K562 (cell line): ENCODE measurements around the gene LRGUK. TPM values are rescaled to one million over a fixed set of nuclear protein-coding genes. Genes with fewer than 3 reads are reported as not detected.

Experiments
- ATF1 ChIP-seq, 2 experiments: fragments of 450-650 bp in 1 of 2; IDR thresholded peaks; 2 replicates each; pipeline ENCODE4 v1.6.1; 2016; ENCODE audit warnings: missing compliant biosample characterization in 1 of 2, missing genetic modification characterization in 1 of 2
- BHLHE40 ChIP-seq: IDR thresholded peaks from 2 replicates; pipeline ENCODE4 v1.6.1; 2011; ENCODE audit warnings: low read length, improper control_type of control experiment
- BRD9 ChIP-seq: fragments of 450-650 bp; IDR thresholded peaks from 2 replicates; pipeline ENCODE4 v1.6.1; 2018; ENCODE audit warnings: low read depth; ENCODE audit not compliant: partially characterized antibody
- BRF1 ChIP-seq: IDR thresholded peaks from 3 replicates; pipeline ENCODE4 v1.6.1; 2011; ENCODE audit warnings: borderline replicate concordance, mild to moderate bottlenecking; ENCODE audit not compliant: insufficient read length; ENCODE audit errors: extremely low read depth
- DPF2 ChIP-seq: fragments of 450-650 bp; IDR thresholded peaks from 2 replicates; pipeline ENCODE4 v1.6.1; 2016
- ETV1 ChIP-seq: fragments of 450-650 bp; conservative IDR thresholded peaks from 2 replicates; pipeline ENCODE4 v1.6.1; 2016; ENCODE audit warnings: missing genetic modification characterization, control low read depth, low read depth, missing compliant biosample characterization
- FOSL1 ChIP-seq: fragments of 200-800 bp; sonication (Bioruptor generic); conservative IDR thresholded peaks from 2 replicates; pipeline ENCODE4 v1.6.1; 2016; ENCODE audit warnings: missing genetic modification characterization, missing compliant biosample characterization
- FOXJ2 ChIP-seq: fragments of 200-800 bp; sonication (Bioruptor generic); IDR thresholded peaks from 2 replicates; pipeline ENCODE4 v1.6.1; 2016; ENCODE audit warnings: missing genetic modification characterization, missing compliant biosample characterization
- NCOA6 ChIP-seq: fragments of 450-650 bp; IDR thresholded peaks from 2 replicates; pipeline ENCODE4 v1.6.1; 2017; ENCODE audit warnings: mild to moderate bottlenecking
- RCOR1 ChIP-seq, 2 experiments: IDR thresholded peaks; 2 replicates each; pipeline ENCODE4 v1.6.1; 2012; ENCODE audit warnings: low read depth in 2 of 2, low read length in 2 of 2, borderline replicate concordance in 1 of 2, improper control_type of control experiment in 1 of 2
- SMARCE1 ChIP-seq: fragments of 450-650 bp; IDR thresholded peaks from 2 replicates; pipeline ENCODE4 v1.7.1; 2016; ENCODE audit warnings: mild to moderate bottlenecking
- TEAD1 ChIP-seq, 2 experiments: fragments of 450-650 bp in 1 of 2; sonication (generic) in 1 of 2; formaldehyde crosslinking; IDR thresholded peaks; 2 replicates each; pipeline versions ENCODE4 v1.4.0 to v1.8.0; 2020 to 2022; ENCODE audit warnings: mild to moderate bottlenecking in 2 of 2, missing genetic modification reagents in 1 of 2
- USF1 ChIP-seq: sonication (generic); formaldehyde crosslinking; IDR thresholded peaks from 2 replicates; pipeline ENCODE4 v1.9.0; 2022; ENCODE audit warnings: mild to moderate bottlenecking, missing genetic modification reagents
- YBX1 ChIP-seq: fragments of 450-650 bp; IDR thresholded peaks from 2 replicates; pipeline ENCODE4 v1.7.1; 2016; ENCODE audit warnings: mild to moderate bottlenecking
- ZKSCAN1 ChIP-seq: fragments of 150-350 bp; IDR thresholded peaks from 2 replicates; pipeline ENCODE4 v1.6.1; 2016; ENCODE audit warnings: low read depth, low read length
- ZNF274 ChIP-seq: IDR thresholded peaks from 2 replicates; pipeline ENCODE4 v1.6.1; 2011; ENCODE audit warnings: low read depth, mild to moderate bottlenecking, low read length, moderate library complexity, borderline replicate concordance
- ZNF384 ChIP-seq: IDR thresholded peaks from 2 replicates; pipeline ENCODE4 v1.6.1; 2012; ENCODE audit warnings: low read depth, low read length, improper control_type of control experiment
- polyA plus RNA-seq, 8 experiments: library from polyadenylated mRNA; depleted of rRNA in 4 of 8; stranded (reverse) in 5 of 8; unstranded in 3 of 8; fragments of >200 nt; fragmentation: Nextera tagmentation in 2 of 8; fragmentation: Illumina TruSeq in 1 of 8; extraction: Ambion mirVana in 2 of 8; extraction: Trizol in 1 of 8; gene quantifications; 2 replicates each; pipeline versions ENCODE4 v1.2.1 to v1.2.3, GENCODE V29; 2011 to 2014; ENCODE audit warnings: inconsistent platforms in 1 of 8, missing spikeins in 1 of 8
- total RNA-seq, 7 experiments: library from RNA; depleted of rRNA in 6 of 7; stranded (reverse); fragments of >200 nt in 6 of 7; fragmentation: Illumina TruSeq in 2 of 7; extraction: Trizol in 2 of 7; gene quantifications; 2 replicates each; pipeline versions ENCODE4 v1.2.1 to v1.2.3, GENCODE V29; 2011 to 2021; ENCODE audit warnings: low replicate concordance in 1 of 7
- TF ChIP-seq, protein P1 (sequence below): fragments of 450-650 bp; formaldehyde crosslinking; IDR thresholded peaks from 2 replicates; pipeline ENCODE4 v1.4.0; 2020; ENCODE audit warnings: mild to moderate bottlenecking, mixed read lengths
- TF ChIP-seq, protein P2 (sequence below), 2 experiments: fragments of 450-650 bp; IDR thresholded peaks; 2 replicates each; pipeline ENCODE4 v1.6.1; 2016; ENCODE audit warnings: mild to moderate bottlenecking in 2 of 2, borderline replicate concordance in 1 of 2, low read depth in 1 of 2, moderate library complexity in 1 of 2

LRGUK gene
- total and polyA plus RNA-seq, 9 of the 15 experiments (the other 6 are each of a cell fraction or from before 2014, with no cell fraction given) = 0.04 to 0.33 (median 0.18) TPM

DNA sequence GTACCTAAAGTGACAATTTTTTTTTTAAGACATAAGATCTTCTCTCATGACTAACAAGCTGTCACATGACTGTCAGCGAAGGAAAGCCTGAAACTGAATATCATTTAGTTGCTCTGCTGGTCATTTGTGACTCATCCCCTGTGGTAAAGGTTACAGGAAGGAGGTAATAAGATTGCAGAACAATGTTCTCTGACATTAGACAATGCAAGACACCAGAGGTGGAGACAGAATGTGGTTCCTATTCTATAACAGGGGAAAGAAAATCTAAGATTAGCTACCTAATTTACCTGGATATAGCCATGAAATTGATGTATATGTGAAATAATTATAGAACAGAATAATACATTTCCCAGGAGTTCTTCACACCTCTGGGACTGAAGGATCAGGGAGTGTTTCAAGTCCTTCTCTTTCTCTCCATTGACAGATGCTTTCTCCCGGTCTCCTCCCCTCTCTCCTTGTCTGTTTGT is 47.7 kb downstream of the LRGUK start (continued):
- TF ChIP-seq, protein P1, sequence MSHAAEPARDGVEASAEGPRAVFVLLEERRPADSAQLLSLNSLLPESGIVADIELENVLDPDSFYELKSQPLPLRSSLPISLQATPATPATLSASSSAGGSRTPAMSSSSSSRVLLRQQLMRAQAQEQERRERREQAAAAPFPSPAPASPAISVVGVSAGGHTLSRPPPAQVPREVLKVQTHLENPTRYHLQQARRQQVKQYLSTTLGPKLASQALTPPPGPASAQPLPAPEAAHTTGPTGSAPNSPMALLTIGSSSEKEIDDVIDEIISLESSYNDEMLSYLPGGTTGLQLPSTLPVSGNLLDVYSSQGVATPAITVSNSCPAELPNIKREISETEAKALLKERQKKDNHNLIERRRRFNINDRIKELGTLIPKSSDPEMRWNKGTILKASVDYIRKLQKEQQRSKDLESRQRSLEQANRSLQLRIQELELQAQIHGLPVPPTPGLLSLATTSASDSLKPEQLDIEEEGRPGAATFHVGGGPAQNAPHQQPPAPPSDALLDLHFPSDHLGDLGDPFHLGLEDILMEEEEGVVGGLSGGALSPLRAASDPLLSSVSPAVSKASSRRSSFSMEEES (CRISPR knock-in tag) = peak; percentile 96
- peak; percentile 99 for TF ChIP-seq FOSL1 (tag)
- TF ChIP-seq ZNF274 = no peak
- peak; percentile 82 for TF ChIP-seq ZNF384
- TF ChIP-seq FOXJ2 (tag) = peak; percentile 38; the same call in 1 of the 2 replicates
- TF ChIP-seq, protein P2, sequence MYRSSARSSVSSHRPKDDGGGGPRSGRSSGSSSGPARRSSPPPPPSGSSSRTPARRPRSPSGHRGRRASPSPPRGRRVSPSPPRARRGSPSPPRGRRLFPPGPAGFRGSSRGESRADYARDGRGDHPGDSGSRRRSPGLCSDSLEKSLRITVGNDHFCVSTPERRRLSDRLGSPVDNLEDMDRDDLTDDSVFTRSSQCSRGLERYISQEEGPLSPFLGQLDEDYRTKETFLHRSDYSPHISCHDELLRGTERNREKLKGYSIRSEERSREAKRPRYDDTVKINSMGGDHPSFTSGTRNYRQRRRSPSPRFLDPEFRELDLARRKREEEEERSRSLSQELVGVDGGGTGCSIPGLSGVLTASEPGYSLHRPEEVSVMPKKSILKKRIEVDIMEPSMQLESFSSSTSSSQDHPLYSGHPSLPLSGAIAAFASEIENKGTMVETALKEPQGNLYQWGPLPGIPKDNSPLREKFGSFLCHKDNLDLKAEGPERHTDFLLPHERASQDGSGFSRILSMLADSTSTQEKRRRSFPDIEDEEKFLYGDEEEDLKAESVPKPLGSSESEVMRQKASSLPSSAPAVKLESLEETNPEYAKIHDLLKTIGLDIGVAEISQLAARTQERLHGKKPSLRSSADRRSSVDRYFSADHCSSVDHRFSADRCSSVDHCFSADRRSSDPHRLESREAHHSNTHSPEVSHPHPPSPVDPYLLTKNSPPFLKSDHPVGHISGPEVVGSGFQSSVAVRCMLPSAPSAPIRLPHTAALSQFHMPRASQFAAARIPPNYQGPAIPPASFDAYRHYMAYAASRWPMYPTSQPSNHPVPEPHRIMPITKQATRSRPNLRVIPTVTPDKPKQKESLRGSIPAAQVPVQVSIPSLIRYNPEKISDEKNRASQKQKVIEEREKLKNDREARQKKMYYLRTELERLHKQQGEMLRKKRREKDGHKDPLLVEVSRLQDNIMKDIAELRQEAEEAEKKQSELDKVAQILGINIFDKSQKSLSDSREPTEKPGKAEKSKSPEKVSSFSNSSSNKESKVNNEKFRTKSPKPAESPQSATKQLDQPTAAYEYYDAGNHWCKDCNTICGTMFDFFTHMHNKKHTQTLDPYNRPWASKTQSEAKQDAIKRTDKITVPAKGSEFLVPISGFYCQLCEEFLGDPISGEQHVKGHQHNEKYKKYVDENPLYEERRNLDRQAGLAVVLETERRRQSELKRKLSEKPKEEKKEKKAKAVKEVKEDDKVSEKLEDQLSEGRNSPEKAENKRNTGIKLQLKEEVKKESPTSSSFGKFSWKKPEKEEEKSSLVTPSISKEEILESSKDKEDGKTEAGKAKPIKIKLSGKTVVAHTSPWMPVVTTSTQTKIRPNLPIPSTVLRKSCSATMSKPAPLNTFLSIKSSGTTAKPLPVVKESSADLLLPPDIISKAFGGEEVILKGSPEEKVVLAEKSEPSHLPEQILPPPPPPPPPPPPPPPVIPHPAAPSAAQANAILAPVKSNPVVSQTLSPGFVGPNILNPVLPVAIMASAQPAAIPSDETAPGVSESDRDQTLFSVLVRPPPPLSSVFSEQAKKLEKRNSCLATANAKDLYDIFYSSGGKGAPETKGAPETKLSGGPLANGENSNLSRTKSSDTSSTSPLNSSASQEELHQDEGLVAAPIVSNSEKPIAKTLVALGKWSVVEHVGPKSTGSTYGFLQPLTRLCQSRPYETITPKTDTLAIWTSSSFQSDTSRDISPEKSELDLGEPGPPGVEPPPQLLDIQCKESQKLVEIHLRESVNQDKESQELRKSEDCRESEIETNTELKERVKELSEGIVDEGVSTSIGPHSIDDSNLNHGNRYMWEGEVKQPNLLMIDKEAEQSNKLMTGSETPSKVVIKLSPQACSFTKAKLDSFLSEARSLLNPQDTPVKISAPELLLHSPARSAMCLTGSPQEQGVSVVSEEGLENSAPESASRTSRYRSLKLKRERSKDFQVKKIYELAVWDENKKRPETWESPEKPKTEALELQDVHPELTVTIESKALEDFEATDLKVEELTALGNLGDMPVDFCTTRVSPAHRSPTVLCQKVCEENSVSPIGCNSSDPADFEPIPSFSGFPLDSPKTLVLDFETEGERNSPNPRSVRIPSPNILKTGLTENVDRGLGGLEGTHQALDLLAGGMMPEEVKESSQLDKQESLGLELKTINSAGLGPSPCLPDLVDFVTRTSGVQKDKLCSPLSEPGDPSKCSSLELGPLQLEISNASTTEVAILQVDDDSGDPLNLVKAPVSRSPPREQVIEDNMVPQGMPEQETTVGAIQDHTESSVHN (IDR thresholded peaks at IDR 0.05; ENCODE audit: borderline replicate concordance in 1 of 2, low read depth in 1 of 2) = 0 out of 4 replicates have a peak, but pooled peaks of 1 of the 2 experiments have one; percentile 39
- peak; percentile 78 for TF ChIP-seq ETV1 (tag)
- TF ChIP-seq USF1 (CRISPR knock-in tag) = peak; percentile 65
- TF ChIP-seq BHLHE40 = peak; percentile 54; the same call in 1 of the 2 replicates
- no peak for TF ChIP-seq ZKSCAN1
- TF ChIP-seq NCOA6 = no peak
- 0 out of 4 replicates have a peak, but pooled peaks of 1 of the 2 experiments have one; percentile 8 for TF ChIP-seq RCOR1 (IDR thresholded peaks at IDR 0.05; ENCODE audit: borderline replicate concordance in 1 of 2, low read depth in 2 of 2, low read length in 2 of 2)
- peak; percentile 17 for TF ChIP-seq BRD9
- TF ChIP-seq BRF1 = no peak
- peak in 1 of 2 experiments; percentile 68; a peak in 1 of 4 replicates for TF ChIP-seq TEAD1 (CRISPR knock-in tag; IDR thresholded peaks at IDR 0.05)
- peak; percentile 88 for TF ChIP-seq DPF2
- no peak for TF ChIP-seq YBX1
- no peak for TF ChIP-seq ATF1 (CRISPR knock-in tag; IDR thresholded peaks at IDR 0.05)
- TF ChIP-seq ATF1 (tag; IDR thresholded peaks at IDR 0.05) = peak; percentile 57
- TF ChIP-seq SMARCE1 = peak; percentile 85
